Astrocyte (in vitro differentiated cells and primary cell): ENCODE results near the gene MEGF11. TPM values are rescaled to one million over a fixed set of nuclear protein-coding genes. Genes with fewer than 3 reads are reported as not detected.

Experiments
- DNase-seq: peaks from one replicate; pipeline ENCODE4 v3.0.0-alpha.2; 2010; ENCODE audit warnings: low read depth
- FAIRE-seq: peaks from 2 replicates; lab custom pipeline; 2011; peaks lifted over from hg19 to GRCh38; lab: Jason Lieb, UNC
- H2AFZ ChIP-seq: 2 replicates; pipeline ENCODE4 v1.6.0; 2012; ENCODE audit warnings: low read depth, low read length, inconsistent platforms
- H3K27ac ChIP-seq: 2 replicates; pipeline ENCODE4 v1.5.1; 2011; ENCODE audit warnings: low read depth, low read length, inconsistent platforms
- H3K27me3 ChIP-seq: 2 replicates; pipeline ENCODE4 v1.6.0; 2011; ENCODE audit warnings: low read length, inconsistent platforms; ENCODE audit not compliant: insufficient read depth
- H3K36me3 ChIP-seq: 2 replicates; pipeline ENCODE4 v1.5.1; 2011; ENCODE audit warnings: low read length, inconsistent platforms; ENCODE audit not compliant: insufficient read depth
- H3K4me1 ChIP-seq: 2 replicates; pipeline ENCODE4 v1.5.1; 2011; ENCODE audit warnings: low read length, inconsistent platforms; ENCODE audit not compliant: insufficient read depth
- H3K4me2 ChIP-seq: 2 replicates; pipeline ENCODE4 v1.6.0; 2012; ENCODE audit warnings: low read length, inconsistent platforms
- H3K4me3 ChIP-seq: 2 replicates; pipeline ENCODE4 v1.5.1; 2011; ENCODE audit warnings: low read depth, mild to moderate bottlenecking, low read length, inconsistent platforms; ENCODE audit not compliant: insufficient read depth
- H3K79me2 ChIP-seq: 2 replicates; pipeline ENCODE4 v1.6.0; 2012; ENCODE audit warnings: mild to moderate bottlenecking, low read length, inconsistent platforms; ENCODE audit not compliant: insufficient read depth
- H3K9ac ChIP-seq: 2 replicates; pipeline ENCODE4 v1.6.0; 2012; ENCODE audit warnings: mild to moderate bottlenecking, low read length, inconsistent platforms
- H3K9me3 ChIP-seq: 2 replicates; pipeline ENCODE4 v1.5.1; 2012; ENCODE audit warnings: low read depth, mild to moderate bottlenecking, low read length, inconsistent platforms; ENCODE audit not compliant: insufficient read depth
- H4K20me1 ChIP-seq: 2 replicates; pipeline ENCODE4 v1.6.0; 2012; ENCODE audit warnings: low read length, inconsistent platforms; ENCODE audit not compliant: insufficient read depth
- H3K27ac Mint-ChIP-seq: one replicate; pipeline ENCODE4 v1.8.0; 2021; ENCODE audit warnings: mild to moderate bottlenecking, mixed read lengths; ENCODE audit not compliant: unreplicated experiment
- H3K27me3 Mint-ChIP-seq: one replicate; pipeline ENCODE4 v1.8.0; 2021; ENCODE audit warnings: low read depth, mixed read lengths; ENCODE audit not compliant: unreplicated experiment
- H3K36me3 Mint-ChIP-seq: one replicate; pipeline ENCODE4 v1.8.0; 2021; ENCODE audit warnings: low read depth, mixed read lengths; ENCODE audit not compliant: unreplicated experiment
- H3K4me1 Mint-ChIP-seq: one replicate; pipeline ENCODE4 v1.8.0; 2021; ENCODE audit warnings: low read depth, mixed read lengths; ENCODE audit not compliant: unreplicated experiment
- H3K4me3 Mint-ChIP-seq: one replicate; pipeline ENCODE4 v1.8.0; 2021; ENCODE audit warnings: mild to moderate bottlenecking, moderate library complexity, mixed read lengths; ENCODE audit not compliant: unreplicated experiment
- H3K9me3 Mint-ChIP-seq: one replicate; pipeline ENCODE4 v1.8.0; 2021; ENCODE audit warnings: mild to moderate bottlenecking, mixed read lengths; ENCODE audit not compliant: unreplicated experiment
- CTCF ChIP-seq: IDR thresholded peaks from 2 replicates; pipeline ENCODE4 v1.5.1; 2011; ENCODE audit warnings: low read depth, mild to moderate bottlenecking, inconsistent platforms, low read length, moderate library complexity; ENCODE audit not compliant: insufficient read depth
- EZH2 ChIP-seq: IDR thresholded peaks from 2 replicates; pipeline ENCODE4 v1.6.1; 2012; ENCODE audit warnings: mild to moderate bottlenecking, low read length, inconsistent platforms; ENCODE audit not compliant: insufficient read depth
- total RNA-seq: library from RNA; stranded (reverse); gene quantifications from 2 replicates; pipeline ENCODE4 v1.2.1, GENCODE V29; 2021

The MEGF11 gene
- total RNA-seq, 1 donor from 2014 or later, result 0.16 TPM

DNA sequence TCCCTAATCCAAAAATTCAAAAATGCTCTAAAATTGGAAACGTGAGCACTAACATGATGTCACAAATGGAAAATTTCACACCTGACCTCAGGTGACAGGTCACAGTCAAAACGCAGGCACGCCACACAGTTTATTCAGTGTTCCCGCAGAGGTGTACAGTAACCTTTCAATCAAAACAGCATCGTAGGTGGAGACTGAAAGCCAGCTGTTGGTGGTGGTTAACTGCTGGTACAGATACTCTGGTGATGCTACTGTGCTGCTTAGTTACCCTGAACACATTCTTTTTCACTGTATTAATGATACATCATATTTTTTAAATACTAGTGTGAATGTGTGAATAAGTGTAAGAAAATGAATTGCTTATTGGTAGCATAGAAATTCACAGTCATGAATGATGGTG is 360.5 kb downstream of the MEGF11 start:
- Histone ChIP-seq H3K79me2 (peaks cover 23% of the 10 kb centered on the region), H3K9ac (no peak overlapping the region), H3K27me3 (no peaks in the 10 kb centered on the region), H3K36me3 (peaks cover 30% of the 10 kb centered on the region), H2AFZ (no peak overlapping the region), H3K4me2 (no peak overlapping the region), H4K20me1 (peaks cover 56% of the 10 kb centered on the region), H3K4me1 (no peaks in the 10 kb centered on the region), H3K4me3 (no peak overlapping the region), H3K27ac (no peak overlapping the region), H3K9me3 (no peaks in the 10 kb centered on the region)
- Mint-ChIP-seq H3K4me1 (no peaks in the 10 kb centered on the region), H3K27ac (no peak overlapping the region), H3K9me3 (no peaks in the 10 kb centered on the region), H3K27me3 (no peaks in the 10 kb centered on the region), H3K4me3 (no peak overlapping the region), H3K36me3 (peaks cover 2% of the 10 kb centered on the region)
- no peak for DNase-seq
- no peak for FAIRE-seq
- no peak for TF ChIP-seq CTCF
- no peak for TF ChIP-seq EZH2

DNA sequence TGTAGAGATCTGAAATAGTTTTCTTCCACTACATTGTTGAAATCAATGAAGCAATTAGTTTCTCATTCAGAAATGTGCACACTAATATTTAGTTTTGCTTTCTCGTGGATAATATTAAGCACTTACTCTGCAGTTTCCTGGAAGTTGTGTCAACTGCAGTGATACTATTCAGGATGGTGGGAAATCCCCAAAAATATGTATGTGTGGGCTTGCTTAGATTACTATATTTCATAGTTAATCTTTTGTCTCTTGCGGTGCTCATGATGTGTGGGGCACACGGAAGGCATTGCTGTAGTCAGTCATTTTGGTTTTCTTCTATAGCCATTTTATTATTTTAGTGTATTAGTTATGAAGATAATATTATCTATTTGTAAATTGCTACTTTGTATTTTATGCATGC is 364.6 kb downstream of the MEGF11 start:
- DNase-seq (no peak), FAIRE-seq (no peak)
- Histone ChIP-seq H4K20me1 (peaks cover 58% of the 10 kb centered on the region), H3K4me3 (no peak overlapping the region), H3K9me3 (no peaks in the 10 kb centered on the region), H3K4me2 (no peak overlapping the region), H3K4me1 (no peaks in the 10 kb centered on the region), H3K27me3 (no peaks in the 10 kb centered on the region), H3K27ac (no peak overlapping the region), H3K36me3 (peaks cover 35% of the 10 kb centered on the region), H3K9ac (no peak overlapping the region), H2AFZ (no peak overlapping the region), H3K79me2 (peaks cover 35% of the 10 kb centered on the region)
- Mint-ChIP-seq H3K9me3 (no peaks in the 10 kb centered on the region), H3K4me1 (no peaks in the 10 kb centered on the region), H3K27me3 (no peaks in the 10 kb centered on the region), H3K27ac (no peak overlapping the region), H3K36me3 (peaks cover 2% of the 10 kb centered on the region), H3K4me3 (no peak overlapping the region)
- TF ChIP-seq EZH2 (no peak), CTCF (no peak)

DNA sequence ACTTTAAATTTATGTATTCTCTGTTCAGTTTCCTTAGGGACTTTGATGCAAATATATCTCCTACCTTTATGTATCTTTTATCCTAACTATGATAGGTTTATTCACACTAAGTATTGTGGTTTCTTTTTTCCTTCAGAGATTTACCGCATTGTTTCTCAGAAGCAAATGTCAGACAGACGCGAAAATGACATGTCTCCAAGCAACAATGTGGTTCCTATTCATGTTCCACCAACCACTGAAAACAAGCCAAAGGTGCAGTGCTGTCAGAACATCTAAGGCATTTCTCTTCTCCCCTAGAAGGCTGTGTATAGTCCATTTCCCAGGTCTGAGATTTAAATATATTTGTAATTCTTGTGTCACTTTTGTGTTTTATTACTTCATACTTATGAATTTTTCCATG is 366.0 kb downstream of the MEGF11 start:
- Mint-ChIP-seq H3K27ac (no peak overlapping the region), H3K9me3 (no peaks in the 10 kb centered on the region), H3K4me3 (no peak overlapping the region), H3K36me3 (peaks cover 2% of the 10 kb centered on the region), H3K4me1 (no peaks in the 10 kb centered on the region), H3K27me3 (no peaks in the 10 kb centered on the region)
- Histone ChIP-seq H3K9me3 (no peaks in the 10 kb centered on the region), H3K4me2 (no peak overlapping the region), H2AFZ (no peak overlapping the region), H3K79me2 (peaks cover 36% of the 10 kb centered on the region), H3K4me1 (no peaks in the 10 kb centered on the region), H3K9ac (no peak overlapping the region), H4K20me1 (peaks cover 61% of the 10 kb centered on the region), H3K4me3 (no peak overlapping the region), H3K36me3 (peaks cover 40% of the 10 kb centered on the region), H3K27me3 (no peaks in the 10 kb centered on the region), H3K27ac (no peak overlapping the region)
- DNase-seq (no peak), FAIRE-seq (no peak)
- TF ChIP-seq CTCF (no peak), EZH2 (no peak)
